Activated T-helper 1 cell treated with anti-CD3 and anti-CD28 coated beads, Interleukin-12 subunit alpha, Interleukin-12 subunit beta, Interleukin-2, Interleukin-4 antibody, amounts not matched to agents 30 ng/mL and 10 ng/mL and 1 ng/mL, durations not matched to agents 14 hours and 24 hours and 36 hours (primary cell): ENCODE results near the gene FMN2. TPM values are rescaled to one million over a fixed set of nuclear protein-coding genes. Genes with fewer than 3 reads are reported as not detected.
"Not testable (repeated sequence)": the region's sequence is repeated elsewhere in the genome, so short reads cannot be mapped to it uniquely, and the experiment has no call there.

Experiments
- DNase-seq: peaks from one replicate; pipeline ENCODE4 v3.0.0; 2021; ENCODE audit warnings: low spot score
- H3K27ac Mint-ChIP-seq: one replicate; pipeline ENCODE4 v1.8.0; 2021; ENCODE audit warnings: mild to moderate bottlenecking, mixed read lengths
- H3K27me3 Mint-ChIP-seq: one replicate; pipeline ENCODE4 v1.8.0; 2022; ENCODE audit warnings: mild to moderate bottlenecking, moderate library complexity, mixed read lengths; ENCODE audit not compliant: insufficient read depth
- H3K36me3 Mint-ChIP-seq: one replicate; pipeline ENCODE4 v1.8.0; 2021; ENCODE audit warnings: low read depth, mixed read lengths
- H3K4me1 Mint-ChIP-seq: one replicate; pipeline ENCODE4 v1.8.0; 2021; ENCODE audit warnings: low read depth, mixed read lengths
- H3K4me3 Mint-ChIP-seq: one replicate; pipeline ENCODE4 v1.8.0; 2021; ENCODE audit warnings: mild to moderate bottlenecking, moderate library complexity, mixed read lengths
- H3K9me3 Mint-ChIP-seq: one replicate; pipeline ENCODE4 v1.8.0; 2021; ENCODE audit warnings: mixed read lengths
- intact Hi-C: fragments of 100-400 bp; cut with micrococcal nuclease; formaldehyde crosslinking; loops from one replicate; pipeline ENCODE4 v1.15.1; 2024
- total RNA-seq: library from RNA; stranded (reverse); gene quantifications from 2 replicates; pipeline ENCODE4 v1.2.3, GENCODE V29; 2022

The FMN2 gene
- total RNA-seq, 1 donor from 2014 or later, result not detected

- no peaks in the 10 kb centered on the region for H3K4me1 Mint-ChIP-seq
- no peak for DNase-seq
- H3K36me3 Mint-ChIP-seq, result no peaks in the 10 kb centered on the region
- H3K4me3 Mint-ChIP-seq, result no peak overlapping the region
- intact Hi-C loops, result no loop called here
- no peak overlapping the region for H3K27ac Mint-ChIP-seq
- peaks cover 10% of the 10 kb centered on the region for H3K9me3 Mint-ChIP-seq
- no peaks in the 10 kb centered on the region for H3K27me3 Mint-ChIP-seq
Observed at GRCh38 chr1:240169188-240169587, 77.5 kb downstream of the FMN2 start.

GRCh38 chr1:240170266-240170665, 78.6 kb downstream of the FMN2 start:
- H3K4me1 Mint-ChIP-seq, result no peaks in the 10 kb centered on the region
- H3K9me3 Mint-ChIP-seq, result peaks cover 5% of the 10 kb centered on the region
- H3K4me3 Mint-ChIP-seq, result no peak overlapping the region
- no peak overlapping the region for H3K27ac Mint-ChIP-seq
- no peak for DNase-seq
- no peaks in the 10 kb centered on the region for H3K36me3 Mint-ChIP-seq
- no peaks in the 10 kb centered on the region for H3K27me3 Mint-ChIP-seq
- intact Hi-C loops, result no loop called here

- intact Hi-C loops, result no loop called here
- Mint-ChIP-seq H3K27me3 (no peaks in the 10 kb centered on the region), H3K9me3 (peaks cover 5% of the 10 kb centered on the region), H3K36me3 (no peaks in the 10 kb centered on the region), H3K4me1 (no peaks in the 10 kb centered on the region), H3K27ac (no peak overlapping the region), H3K4me3 (no peak overlapping the region)
- DNase-seq, result no peak
Observed at GRCh38 chr1:240170806-240171205, 79.1 kb downstream of the FMN2 start.

- no peaks in the 10 kb centered on the region for H3K36me3 Mint-ChIP-seq
- no peaks in the 10 kb centered on the region for H3K27me3 Mint-ChIP-seq
- intact Hi-C loops, result no loop called here
- no peak overlapping the region for H3K27ac Mint-ChIP-seq
- DNase-seq, result no peak
- H3K4me1 Mint-ChIP-seq, result no peaks in the 10 kb centered on the region
- no peak overlapping the region for H3K4me3 Mint-ChIP-seq
- peaks cover 5% of the 10 kb centered on the region for H3K9me3 Mint-ChIP-seq
Observed at GRCh38 chr1:240171907-240172306, 80.2 kb downstream of the FMN2 start.

GRCh38 chr1:240173836-240174235, 82.2 kb downstream of the FMN2 start:
- Mint-ChIP-seq H3K4me3 (no peak overlapping the region), H3K27me3 (no peaks in the 10 kb centered on the region), H3K27ac (no peak overlapping the region)

GRCh38 chr1:240174734-240175133, 83.1 kb downstream of the FMN2 start:
- intact Hi-C loops, result no loop called here
- Mint-ChIP-seq H3K9me3 (peaks cover 3% of the 10 kb centered on the region), H3K4me3 (no peak overlapping the region)

More at GRCh38 chr1:240173836-240174235, 82.2 kb downstream of the FMN2 start:
- intact Hi-C loops, result no loop called here
- no peak for DNase-seq
- Mint-ChIP-seq H3K9me3 (peaks cover 3% of the 10 kb centered on the region), H3K36me3 (no peaks in the 10 kb centered on the region), H3K4me1 (no peaks in the 10 kb centered on the region)

GRCh38 chr1:240178366-240178765, 86.7 kb downstream of the FMN2 start:
- H3K27ac Mint-ChIP-seq, result no peak overlapping the region
- no peaks in the 10 kb centered on the region for H3K36me3 Mint-ChIP-seq
- intact Hi-C loops, result no loop called here
- no peaks in the 10 kb centered on the region for H3K4me1 Mint-ChIP-seq
- no peaks in the 10 kb centered on the region for H3K27me3 Mint-ChIP-seq
- peaks cover 3% of the 10 kb centered on the region for H3K9me3 Mint-ChIP-seq
- H3K4me3 Mint-ChIP-seq, result no peak overlapping the region
- DNase-seq, result no peak

More at GRCh38 chr1:240174734-240175133, 83.1 kb downstream of the FMN2 start:
- Mint-ChIP-seq H3K27me3 (no peaks in the 10 kb centered on the region), H3K27ac (no peak overlapping the region), H3K4me1 (no peaks in the 10 kb centered on the region), H3K36me3 (no peaks in the 10 kb centered on the region)
- DNase-seq, result no peak

- H3K27ac Mint-ChIP-seq, H3K9me3 Mint-ChIP-seq, H3K4me3 Mint-ChIP-seq, H3K36me3 Mint-ChIP-seq, intact Hi-C loops, DNase-seq, H3K4me1 Mint-ChIP-seq, H3K27me3 Mint-ChIP-seq: not testable (repeated sequence)
Observed at GRCh38 chr1:240184682-240185081, 93.0 kb downstream of the FMN2 start.

GRCh38 chr1:240188139-240188538, 96.5 kb downstream of the FMN2 start:
- Mint-ChIP-seq H3K9me3 (no peaks in the 10 kb centered on the region), H3K4me1 (no peaks in the 10 kb centered on the region), H3K36me3 (no peaks in the 10 kb centered on the region), H3K4me3 (no peak overlapping the region), H3K27me3 (no peaks in the 10 kb centered on the region), H3K27ac (no peak overlapping the region)
- no peak for DNase-seq
- intact Hi-C loops, result no loop called here

GRCh38 chr1:240189386-240189989, 97.8 kb downstream of the FMN2 start:
- Mint-ChIP-seq H3K27ac (no peak overlapping the region), H3K27me3 (no peaks in the 10 kb centered on the region), H3K9me3 (no peaks in the 10 kb centered on the region), H3K4me3 (no peak overlapping the region), H3K4me1 (no peaks in the 10 kb centered on the region), H3K36me3 (no peaks in the 10 kb centered on the region)
- peak; percentile 7 for DNase-seq
- intact Hi-C loops, result loop anchor here (1.0 kb wide), 1 partner anchor 162 kb away; no protein-coding TSS in a partner anchor

- H3K27ac Mint-ChIP-seq, result no peak overlapping the region
- H3K27me3 Mint-ChIP-seq, result no peaks in the 10 kb centered on the region
- H3K4me3 Mint-ChIP-seq, result no peak overlapping the region
- intact Hi-C loops, result loop anchor here (10.0 kb wide), 1 partner anchor 504 kb away; no protein-coding TSS in a partner anchor
- no peaks in the 10 kb centered on the region for H3K36me3 Mint-ChIP-seq
- no peak for DNase-seq
- H3K4me1 Mint-ChIP-seq, result no peaks in the 10 kb centered on the region
- H3K9me3 Mint-ChIP-seq, result no peaks in the 10 kb centered on the region
Observed at GRCh38 chr1:240190881-240191401, 99.3 kb downstream of the FMN2 start.

GRCh38 chr1:240192851-240193250, 101.2 kb downstream of the FMN2 start:
- Mint-ChIP-seq H3K9me3 (no peaks in the 10 kb centered on the region), H3K4me3 (no peak overlapping the region)
- intact Hi-C loops, result loop anchor here (10.0 kb wide), 1 partner anchor 502 kb away; no protein-coding TSS in a partner anchor

GRCh38 chr1:240193679-240194078, 102.0 kb downstream of the FMN2 start:
- Mint-ChIP-seq H3K27ac (no peak overlapping the region), H3K9me3 (no peaks in the 10 kb centered on the region), H3K4me3 (no peak overlapping the region), H3K4me1 (no peaks in the 10 kb centered on the region), H3K36me3 (no peaks in the 10 kb centered on the region), H3K27me3 (no peaks in the 10 kb centered on the region)
- no peak for DNase-seq
- intact Hi-C loops, result loop anchor here (10.0 kb wide), 1 partner anchor 501 kb away; no protein-coding TSS in a partner anchor

More at GRCh38 chr1:240192851-240193250, 101.2 kb downstream of the FMN2 start:
- Mint-ChIP-seq H3K27me3 (no peaks in the 10 kb centered on the region), H3K27ac (no peak overlapping the region), H3K36me3 (no peaks in the 10 kb centered on the region), H3K4me1 (no peaks in the 10 kb centered on the region)
- DNase-seq, result no peak
